HEK293 (cell line): ENCODE results near the gene SOX6.

Experiments used
- CTCF ChIA-PET: fragments of 350-600 bp; formaldehyde crosslinking; extraction: SDS; loops from one replicate; lab custom pipeline; 2021; ENCODE audit warnings: antibody characterized with exemption; lab: Yijun Ruan, JAX
- POLR2A ChIA-PET: fragments of 300-600 bp; formaldehyde crosslinking; extraction: SDS; loops from one replicate; lab custom pipeline; 2020; ENCODE audit warnings: antibody characterized with exemption, inconsistent platforms; lab: Yijun Ruan, JAX
- H3K27ac ChIP-seq: fragments of 200-500 bp; sonication (Bioruptor generic); 2 replicates; pipeline ENCODE4 v1.5.1; 2014; ENCODE audit warnings: low read depth, low read length, control low read depth, inconsistent platforms; ENCODE audit errors: extremely low read depth
- H3K36me3 ChIP-seq, 2 experiments: fragments of 200-500 bp in 1 of 2; sonication (Bioruptor generic) in 1 of 2; 1 replicate in 1 of 2; 2 replicates in 1 of 2; pipeline ENCODE4 v1.5.1; 2014 to 2017; ENCODE audit warnings: inconsistent platforms in 2 of 2, low read length in 2 of 2; ENCODE audit not compliant: control insufficient read depth in 2 of 2, insufficient read depth in 1 of 2
- H3K4me1 ChIP-seq: fragments of 200-500 bp; sonication (Bioruptor generic); 2 replicates; pipeline ENCODE4 v1.5.1; 2014; ENCODE audit warnings: mild to moderate bottlenecking, low read length, inconsistent platforms; ENCODE audit not compliant: control insufficient read depth, insufficient read depth
- H3K4me3 ChIP-seq: 2 replicates; pipeline ENCODE4 v1.5.1; 2011; ENCODE audit warnings: low read depth, mild to moderate bottlenecking, control low read depth, low read length, moderate library complexity
- H3K9me3 ChIP-seq: fragments of 200-500 bp; sonication (Bioruptor generic); 2 replicates; pipeline ENCODE4 v1.5.1; 2014; ENCODE audit warnings: low read depth, low read length, inconsistent platforms; ENCODE audit not compliant: control insufficient read depth, insufficient read depth
- BCL11A ChIP-seq: fragments of 450-650 bp; formaldehyde crosslinking; IDR thresholded peaks from 2 replicates; pipeline ENCODE4 v1.5.1; 2016; ENCODE audit warnings: low read depth, missing biosample characterization, missing genetic modification characterization
- BCL6B ChIP-seq: fragments of 450-650 bp; formaldehyde crosslinking; IDR thresholded peaks from 2 replicates; pipeline ENCODE4 v1.5.1; 2017; ENCODE audit warnings: missing biosample characterization, missing genetic modification characterization
- CTCF ChIP-seq: fragments of 450-650 bp; formaldehyde crosslinking; IDR thresholded peaks from 2 replicates; pipeline ENCODE4 v1.5.1; 2016; ENCODE audit warnings: missing biosample characterization, missing genetic modification characterization
- KLF1 ChIP-seq: fragments of 450-650 bp; formaldehyde crosslinking; IDR thresholded peaks from 2 replicates; pipeline ENCODE4 v1.5.1; 2016; ENCODE audit warnings: missing biosample characterization, missing genetic modification characterization
- KLF7 ChIP-seq: fragments of 450-650 bp; formaldehyde crosslinking; IDR thresholded peaks from 2 replicates; pipeline ENCODE4 v1.5.1; 2016; ENCODE audit warnings: missing biosample characterization, missing genetic modification characterization, borderline replicate concordance
- PRDM6 ChIP-seq: fragments of 450-650 bp; formaldehyde crosslinking; IDR thresholded peaks from 2 replicates; pipeline ENCODE4 v1.5.1; 2017; ENCODE audit warnings: missing biosample characterization, missing genetic modification characterization
- REST ChIP-seq: fragments of 450-650 bp; formaldehyde crosslinking; IDR thresholded peaks from 2 replicates; pipeline ENCODE4 v1.5.1; 2016; ENCODE audit warnings: missing biosample characterization, missing genetic modification characterization
- YY2 ChIP-seq: fragments of 450-650 bp; formaldehyde crosslinking; IDR thresholded peaks from 2 replicates; pipeline ENCODE4 v1.5.1; 2016; ENCODE audit warnings: missing biosample characterization, missing genetic modification characterization
- ZBTB26 ChIP-seq: fragments of 450-650 bp; formaldehyde crosslinking; optimal IDR thresholded peaks from 2 replicates; pipeline ENCODE3; 2016; ENCODE audit warnings: missing biosample characterization, mild to moderate bottlenecking, missing genetic modification characterization
- ZBTB48 ChIP-seq: fragments of 450-650 bp; formaldehyde crosslinking; IDR thresholded peaks from 2 replicates; pipeline ENCODE4 v1.5.1; 2016; ENCODE audit warnings: missing biosample characterization, missing genetic modification characterization
- ZBTB8A ChIP-seq: fragments of 450-650 bp; formaldehyde crosslinking; IDR thresholded peaks from 2 replicates; pipeline ENCODE4 v1.5.1; 2016; ENCODE audit warnings: missing biosample characterization, missing genetic modification characterization
- ZFHX2 ChIP-seq: fragments of 450-650 bp; formaldehyde crosslinking; conservative IDR thresholded peaks from 2 replicates; pipeline ENCODE4 v1.5.1; 2016; ENCODE audit warnings: missing biosample characterization, missing genetic modification characterization
- ZNF121 ChIP-seq: fragments of 450-650 bp; formaldehyde crosslinking; IDR thresholded peaks from 2 replicates; pipeline ENCODE4 v1.5.1; 2016; ENCODE audit warnings: missing biosample characterization, missing genetic modification characterization
- ZNF146 ChIP-seq: fragments of 450-650 bp; formaldehyde crosslinking; IDR thresholded peaks from 2 replicates; pipeline ENCODE4 v1.5.1; 2016; ENCODE audit warnings: missing biosample characterization, missing genetic modification characterization
- ZNF2 ChIP-seq: fragments of 450-650 bp; formaldehyde crosslinking; IDR thresholded peaks from 2 replicates; pipeline ENCODE4 v1.5.1; 2016; ENCODE audit warnings: missing biosample characterization, missing genetic modification characterization
- ZNF223 ChIP-seq: fragments of 450-650 bp; formaldehyde crosslinking; IDR thresholded peaks from 2 replicates; pipeline ENCODE4 v1.5.1; 2016; ENCODE audit warnings: missing biosample characterization, missing genetic modification characterization
- ZNF23 ChIP-seq: fragments of 450-650 bp; formaldehyde crosslinking; IDR thresholded peaks from 2 replicates; pipeline ENCODE4 v1.5.1; 2016; ENCODE audit warnings: missing biosample characterization, missing genetic modification characterization, borderline replicate concordance
- ZNF335 ChIP-seq: fragments of 450-650 bp; formaldehyde crosslinking; conservative IDR thresholded peaks from 2 replicates; pipeline ENCODE4 v1.5.1; 2016; ENCODE audit warnings: missing biosample characterization, missing genetic modification characterization
- ZNF350 ChIP-seq: fragments of 450-650 bp; formaldehyde crosslinking; IDR thresholded peaks from 2 replicates; pipeline ENCODE4 v1.5.0; 2017; ENCODE audit warnings: missing biosample characterization, mild to moderate bottlenecking, missing genetic modification characterization
- ZNF423 ChIP-seq: fragments of 450-650 bp; formaldehyde crosslinking; IDR thresholded peaks from 2 replicates; pipeline ENCODE4 v1.5.1; 2016; ENCODE audit warnings: missing biosample characterization, missing genetic modification characterization
- ZNF521 ChIP-seq: fragments of 450-650 bp; formaldehyde crosslinking; IDR thresholded peaks from 2 replicates; pipeline ENCODE4 v1.5.1; 2017; ENCODE audit warnings: missing biosample characterization, mild to moderate bottlenecking, missing genetic modification characterization
- ZNF529 ChIP-seq: fragments of 450-650 bp; formaldehyde crosslinking; IDR thresholded peaks from 2 replicates; pipeline ENCODE4 v1.5.1; 2017; ENCODE audit warnings: missing genetic modification characterization, missing biosample characterization; ENCODE audit not compliant: insufficient replicate concordance
- ZNF560 ChIP-seq: fragments of 450-650 bp; formaldehyde crosslinking; IDR thresholded peaks from 2 replicates; pipeline ENCODE4 v1.5.1; 2017; ENCODE audit warnings: missing biosample characterization, missing genetic modification characterization, borderline replicate concordance
- ZNF658 ChIP-seq: fragments of 450-650 bp; formaldehyde crosslinking; IDR thresholded peaks from 2 replicates; pipeline ENCODE4; 2016; ENCODE audit warnings: missing biosample characterization, missing genetic modification characterization
- ZNF692 ChIP-seq: fragments of 450-650 bp; formaldehyde crosslinking; IDR thresholded peaks from 2 replicates; pipeline ENCODE4 v1.5.1; 2016; ENCODE audit warnings: missing biosample characterization, missing genetic modification characterization
- ZNF843 ChIP-seq: fragments of 450-650 bp; formaldehyde crosslinking; IDR thresholded peaks from 2 replicates; pipeline ENCODE4 v1.5.1; 2016; ENCODE audit warnings: missing biosample characterization, missing genetic modification characterization

The SOX6 gene

GRCh38 chr11:16149476-16149875 lies 206.9 kb downstream of the SOX6 start (continued):
- TF ChIP-seq ZNF335, result no peak
- TF ChIP-seq ZNF350 (tag by site-specific recombination), result no peak
- TF ChIP-seq ZBTB48 (tag by site-specific recombination), result no peak
- TF ChIP-seq ZNF423 (tag by site-specific recombination), result no peak
- no peak for TF ChIP-seq ZNF121 (tag by site-specific recombination)
- no peak for TF ChIP-seq REST (tag by site-specific recombination)

- H3K4me3 ChIP-seq, result no peak overlapping the region
- ChIA-PET CTCF (interaction anchor here (0.6 kb wide), 1 partner anchor 427 kb away, joined by 4 read pairs; no protein-coding TSS in a partner anchor), POLR2A (no interaction called here)
- no peaks in the 10 kb centered on the region for H3K36me3 ChIP-seq
- H3K4me1 ChIP-seq, result no peaks in the 10 kb centered on the region; the same call in none of the 2 replicates
- H3K27ac ChIP-seq, result 0 out of 2 replicates have a peak overlapping the region, but pooled peaks have one; percentile 0
- H3K9me3 ChIP-seq, result no peaks in the 10 kb centered on the region
- 0 out of 2 replicates have a peak, but pooled peaks have one; percentile 43 for TF ChIP-seq ZNF692 (tag by site-specific recombination)
- peak; percentile 71 for TF ChIP-seq ZNF335
- peak; percentile 82 for TF ChIP-seq PRDM6 (tag by site-specific recombination)
- no peak for TF ChIP-seq ZNF521 (tag by site-specific recombination)
- no peak for TF ChIP-seq YY2
- no peak for TF ChIP-seq KLF7 (tag by site-specific recombination)
- no peak for TF ChIP-seq ZBTB26 (tag by site-specific recombination)
- no peak for TF ChIP-seq KLF1 (tag by site-specific recombination)
- TF ChIP-seq ZFHX2, result peak; percentile 87
- no peak for TF ChIP-seq ZNF223
- no peak for TF ChIP-seq ZNF658 (tag by site-specific recombination)
- no peak for TF ChIP-seq ZNF529 (tag by site-specific recombination)
- no peak for TF ChIP-seq BCL11A (tag by site-specific recombination)
- TF ChIP-seq ZNF146, result no peak
- TF ChIP-seq ZNF843 (tag by site-specific recombination), result no peak
- TF ChIP-seq BCL6B (tag by site-specific recombination), result 0 out of 2 replicates have a peak, but pooled peaks have one; percentile 8
- peak; percentile 48 for TF ChIP-seq ZBTB8A (tag by site-specific recombination)
- TF ChIP-seq CTCF (tag by site-specific recombination), result no peak
- TF ChIP-seq ZNF23 (tag by site-specific recombination), result no peak
- no peak for TF ChIP-seq ZNF560 (tag by site-specific recombination)
- TF ChIP-seq ZNF2 (tag by site-specific recombination), result no peak
Measured at GRCh38 chr11:16148301-16148931, 207.9 kb downstream of the SOX6 start.
